HG03575 (cell line): ENCODE data around the gene TAOK1.

Experiments
- ATAC-seq: cut with Tn5 transposase; IDR thresholded peaks from one replicate; pipeline ENCODE4 v1.9.1; 2021; ENCODE audit not compliant: unreplicated experiment, insufficient number of reproducible peaks, low FRiP score; ENCODE audit errors: extremely low read depth

TAOK1 gene

DNA sequence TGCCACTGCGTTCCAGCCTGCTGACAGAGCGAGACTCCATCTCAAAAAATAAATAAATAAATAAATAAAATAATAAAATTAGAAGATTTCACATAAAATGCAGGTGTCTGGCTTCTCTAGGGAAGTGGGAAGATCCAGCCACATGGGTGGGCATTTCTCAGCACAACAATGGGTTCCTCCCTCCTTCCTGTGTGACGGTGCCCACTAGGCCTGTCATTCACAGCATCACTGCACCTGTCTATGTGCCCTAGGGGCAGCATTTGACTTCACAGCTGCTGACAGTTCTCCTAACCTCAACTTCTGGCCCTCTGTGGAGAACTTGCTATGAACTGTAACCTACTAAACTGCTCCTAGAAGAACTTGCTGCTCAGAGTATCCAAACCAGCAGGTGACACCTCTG, 173.7 kb downstream of the TAOK1 start:
- ATAC-seq, result no peak

DNA sequence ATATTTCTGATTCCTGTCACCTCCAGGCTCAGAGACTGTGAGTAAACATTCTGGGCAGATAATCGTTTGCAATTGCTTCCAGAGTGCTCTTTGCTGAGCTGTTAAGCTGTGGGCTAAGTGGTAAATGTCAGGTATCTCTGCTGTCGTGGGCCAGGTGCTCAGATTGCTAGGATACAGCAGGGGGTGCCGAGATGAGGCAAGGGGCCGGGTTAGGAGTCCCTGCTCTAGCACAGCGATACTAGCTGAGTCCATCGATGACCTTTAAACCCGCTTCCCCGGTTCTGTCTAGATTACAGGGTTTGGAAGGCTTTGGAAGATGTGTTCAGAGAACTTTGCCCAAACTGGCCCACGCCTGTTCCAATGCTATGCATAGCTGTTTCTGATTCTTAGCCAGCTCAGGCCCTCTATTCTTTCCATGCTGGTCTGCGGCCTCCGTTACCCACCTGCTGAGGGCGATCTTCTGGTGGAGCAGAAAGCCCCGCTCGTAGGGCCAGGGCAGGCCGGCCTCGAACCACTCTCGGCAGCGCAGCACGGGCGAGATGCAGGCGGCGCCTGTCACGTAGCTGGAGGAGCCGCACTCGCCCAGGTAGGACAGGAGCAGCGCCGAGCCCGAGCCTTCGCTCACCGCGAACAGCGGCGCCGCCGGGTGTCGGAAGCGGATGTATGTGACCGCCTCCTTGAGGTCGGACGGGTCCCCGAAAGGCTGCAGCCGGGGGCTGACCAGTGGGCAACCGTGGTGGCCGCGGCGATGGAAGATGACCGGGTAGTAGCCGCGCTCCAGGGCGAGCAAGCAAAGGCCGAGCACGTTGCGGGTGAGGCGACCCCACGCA, 175.7 kb downstream of the TAOK1 start:
- ATAC-seq, result no peak

DNA sequence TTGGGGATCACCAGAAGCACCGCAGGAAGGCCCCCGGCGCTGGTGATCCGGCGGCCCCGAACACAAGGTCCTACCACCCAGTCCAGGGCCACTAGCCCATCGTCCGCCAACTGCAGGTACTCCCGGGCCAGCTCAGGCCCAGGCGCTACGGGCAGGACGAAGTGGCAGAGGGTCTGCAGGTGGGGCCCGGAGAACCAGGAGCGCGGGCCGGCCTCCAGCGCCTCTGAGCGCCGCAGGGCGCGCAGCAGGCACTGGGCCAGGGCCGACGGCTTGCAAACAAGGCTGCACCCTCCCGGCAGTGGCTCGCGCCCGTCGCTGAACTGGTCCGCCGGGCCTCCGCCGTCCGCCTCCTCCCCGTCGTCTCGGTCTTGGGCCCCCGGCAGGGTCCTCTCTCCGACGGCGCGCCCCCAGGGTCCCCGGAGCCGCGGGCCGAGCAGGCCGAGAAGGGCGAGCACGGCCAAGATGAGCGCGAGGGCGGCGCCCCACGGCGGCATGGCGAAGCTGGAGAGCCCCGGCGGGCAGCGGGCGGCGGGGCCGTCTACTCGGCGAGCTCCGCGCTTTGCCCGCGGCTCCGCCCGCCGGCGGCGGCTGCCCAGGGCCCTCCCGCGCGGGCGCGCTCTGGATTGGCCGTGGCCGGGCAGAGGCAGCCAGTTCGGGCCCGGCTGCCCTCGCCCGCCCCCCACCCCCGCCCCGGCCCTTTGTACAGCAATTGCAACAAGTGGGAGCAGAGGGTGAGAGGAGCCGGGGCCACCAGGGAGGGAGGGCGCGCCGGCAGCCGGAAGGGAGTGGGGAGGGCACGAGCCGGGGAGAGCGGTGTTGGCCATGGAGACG, 176.5 kb downstream of the TAOK1 start, which contains the start of gene ABHD15:
ABHD15 (minus strand) TSS at position 565 of the 831 bp plus-strand sequence; CDS start at position 494, 71 bp downstream.
- no peak for ATAC-seq

DNA sequence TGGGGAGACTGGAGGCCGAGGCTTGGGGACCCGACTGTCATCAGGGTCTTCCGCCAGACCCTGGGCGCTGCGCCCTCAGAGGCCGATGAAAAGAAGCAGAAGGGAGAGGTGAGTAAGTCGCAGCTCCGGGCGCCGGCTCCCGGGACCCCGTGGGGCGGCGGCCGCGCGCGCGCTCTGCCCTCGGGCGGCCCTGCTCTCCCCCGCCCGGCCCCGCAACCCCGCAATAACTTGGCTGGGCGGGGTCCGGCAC, 177.1 kb downstream of the TAOK1 start:
- ATAC-seq, result no peak

DNA sequence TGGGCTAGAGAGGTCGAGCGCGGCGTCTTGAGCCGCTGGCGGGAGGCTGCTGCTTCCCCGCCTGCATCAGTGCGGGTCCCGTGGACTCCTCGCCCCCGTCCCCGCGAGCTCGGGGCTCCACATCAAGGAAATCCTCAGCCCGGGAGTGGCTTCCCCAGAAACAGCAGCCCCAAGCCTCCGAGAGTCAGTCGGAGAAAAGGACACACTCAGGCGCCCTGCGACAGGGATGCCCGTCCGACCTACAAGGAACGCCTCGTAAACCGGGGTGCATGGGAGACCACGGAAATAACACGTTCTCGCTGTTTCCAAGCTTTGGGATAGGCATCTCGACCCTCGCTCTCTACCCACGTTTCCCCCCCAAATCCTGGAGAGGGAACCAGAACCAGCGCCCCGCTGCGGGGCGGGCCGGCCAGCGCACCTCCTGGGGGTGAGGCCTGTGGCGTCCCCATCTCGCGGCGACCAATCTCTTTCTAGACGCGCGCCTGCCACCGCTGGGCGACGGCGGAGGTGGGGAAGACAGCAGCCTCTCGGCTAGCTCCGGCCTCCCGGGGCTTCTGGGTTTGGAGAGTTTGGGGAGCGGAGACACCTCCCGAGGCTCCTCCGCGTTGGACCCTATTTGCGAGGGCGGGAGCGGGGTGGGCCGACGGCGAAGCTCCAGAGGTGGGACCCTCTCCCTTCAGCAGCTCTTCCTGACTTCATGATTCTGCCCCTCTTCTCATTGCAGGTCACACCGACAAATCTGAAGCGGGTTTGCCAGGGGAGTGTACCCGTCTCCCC, 177.6 kb downstream of the TAOK1 start:
- no peak for ATAC-seq

DNA sequence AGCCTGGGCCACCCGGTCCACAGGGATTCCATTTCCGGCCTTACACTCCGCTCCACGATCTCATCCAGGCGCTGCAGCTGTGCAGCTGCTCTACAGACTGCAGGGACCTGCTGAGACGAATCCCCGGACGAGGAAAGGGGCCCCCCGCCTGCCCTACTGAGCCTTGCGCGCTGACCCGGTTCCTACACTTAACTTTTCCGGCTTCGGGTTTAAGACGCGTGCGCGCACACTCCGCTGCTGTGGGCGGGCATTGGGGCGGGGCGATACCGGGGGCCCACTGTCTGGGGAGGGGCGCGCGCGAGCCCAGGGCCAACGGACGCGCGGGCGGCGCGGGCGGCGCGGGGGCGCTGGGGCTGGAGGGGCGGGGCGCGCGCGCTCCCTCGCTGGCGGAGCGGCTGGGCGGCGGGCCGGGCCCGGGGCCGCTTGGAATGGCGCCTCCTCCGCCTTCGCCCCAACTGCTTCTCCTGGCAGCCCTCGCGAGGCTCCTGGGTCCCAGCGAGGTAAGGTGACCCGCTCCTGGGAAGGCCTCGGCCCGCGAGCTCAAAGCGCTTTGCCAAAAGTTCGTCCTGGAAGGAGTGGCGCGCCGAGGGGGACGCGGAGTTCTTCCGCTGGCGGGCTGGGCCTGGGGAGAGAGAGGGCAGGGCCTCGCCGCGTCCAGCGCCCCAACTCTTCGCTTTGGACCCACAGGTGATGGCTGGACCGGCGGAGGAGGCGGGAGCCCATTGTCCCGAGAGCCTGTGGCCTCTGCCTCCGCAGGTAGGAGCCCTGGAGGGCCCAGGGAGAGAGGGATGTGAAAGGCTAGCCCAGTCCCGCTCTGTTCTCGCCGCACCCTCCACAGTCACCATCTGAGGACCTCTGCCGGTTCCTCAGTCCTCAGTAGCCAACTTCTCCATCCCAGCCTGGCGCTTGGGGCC, 178.4 kb downstream of the TAOK1 start, which contains the start of gene TP53I13:
TP53I13 (plus strand) TSS at position 371 of the 914 bp plus-strand sequence; CDS start at position 429, 58 bp downstream.
- no peak for ATAC-seq

DNA sequence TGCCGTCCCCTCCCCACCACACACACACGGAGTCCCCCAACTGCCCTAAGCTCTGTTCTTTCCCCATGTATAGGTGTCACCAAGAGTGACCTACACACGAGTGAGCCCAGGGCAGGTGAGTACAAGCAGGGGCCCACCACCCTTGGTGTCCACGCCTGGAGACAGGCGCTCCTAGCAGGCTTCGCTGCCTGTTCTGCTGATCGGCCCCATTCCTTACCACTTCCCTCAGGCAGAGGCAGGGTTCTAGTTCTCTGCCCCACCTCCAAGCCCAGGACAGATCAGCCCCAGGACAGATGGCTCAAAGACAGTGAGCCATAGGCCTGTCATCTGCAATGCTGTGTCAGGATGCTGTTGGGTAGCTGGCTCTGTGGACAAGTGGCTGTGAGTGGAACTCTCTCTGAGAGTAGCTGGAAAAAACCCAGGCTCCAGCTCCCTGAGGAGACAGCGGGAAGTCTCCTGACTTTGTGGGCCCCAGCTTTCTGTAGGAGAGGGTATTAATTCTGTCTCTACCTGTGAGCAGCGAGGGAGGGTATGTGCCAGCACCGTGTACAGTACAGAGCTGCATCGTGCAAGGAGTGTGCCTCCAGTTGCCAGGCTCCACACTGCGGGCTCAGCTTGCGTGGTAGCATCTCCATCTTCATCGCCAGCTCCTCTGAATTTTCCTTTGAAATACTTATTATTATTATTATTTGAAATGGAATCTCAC, 179.2 kb downstream of the TAOK1 start:
- no peak for ATAC-seq

DNA sequence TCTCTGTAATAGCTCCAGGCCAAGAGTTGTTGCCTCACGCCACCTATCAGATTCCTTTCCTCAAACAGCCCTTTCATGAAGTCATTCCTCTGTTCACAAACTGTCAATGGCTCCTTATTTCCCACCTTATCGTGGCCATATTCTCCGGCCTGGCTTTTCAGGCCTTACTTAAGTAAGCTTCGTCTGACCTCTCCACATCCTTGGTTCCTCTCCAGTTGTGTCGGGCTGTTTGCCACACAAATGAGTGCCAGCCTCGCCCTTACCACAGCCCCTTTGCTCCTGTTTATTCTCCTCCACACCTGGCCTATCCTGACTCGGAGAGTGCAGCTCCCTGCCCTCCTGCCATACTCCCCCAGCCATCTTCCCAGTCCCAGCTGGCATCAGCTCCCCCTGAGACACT, 180.4 kb downstream of the TAOK1 start:
- no peak for ATAC-seq

DNA sequence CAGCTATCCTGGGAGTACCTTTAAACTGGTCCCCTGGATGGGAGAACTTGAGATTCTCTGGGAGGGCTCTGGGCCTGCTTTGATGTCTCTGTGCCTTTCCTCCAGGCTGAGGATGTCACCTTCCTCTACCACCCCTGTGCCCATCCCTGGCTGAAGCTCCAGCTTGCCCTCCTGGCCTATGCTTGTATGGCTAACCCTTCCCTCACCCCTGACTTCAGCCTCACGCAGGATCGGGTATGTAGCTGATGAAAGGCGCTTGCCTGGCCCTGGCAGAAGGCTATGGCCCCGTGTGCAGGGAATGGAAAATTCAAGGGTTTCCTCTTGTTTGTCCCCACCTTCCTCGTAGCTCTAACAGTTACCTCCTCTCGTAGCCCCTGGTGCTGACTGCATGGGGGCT, 181.3 kb downstream of the TAOK1 start:
- ATAC-seq, result no peak

DNA sequence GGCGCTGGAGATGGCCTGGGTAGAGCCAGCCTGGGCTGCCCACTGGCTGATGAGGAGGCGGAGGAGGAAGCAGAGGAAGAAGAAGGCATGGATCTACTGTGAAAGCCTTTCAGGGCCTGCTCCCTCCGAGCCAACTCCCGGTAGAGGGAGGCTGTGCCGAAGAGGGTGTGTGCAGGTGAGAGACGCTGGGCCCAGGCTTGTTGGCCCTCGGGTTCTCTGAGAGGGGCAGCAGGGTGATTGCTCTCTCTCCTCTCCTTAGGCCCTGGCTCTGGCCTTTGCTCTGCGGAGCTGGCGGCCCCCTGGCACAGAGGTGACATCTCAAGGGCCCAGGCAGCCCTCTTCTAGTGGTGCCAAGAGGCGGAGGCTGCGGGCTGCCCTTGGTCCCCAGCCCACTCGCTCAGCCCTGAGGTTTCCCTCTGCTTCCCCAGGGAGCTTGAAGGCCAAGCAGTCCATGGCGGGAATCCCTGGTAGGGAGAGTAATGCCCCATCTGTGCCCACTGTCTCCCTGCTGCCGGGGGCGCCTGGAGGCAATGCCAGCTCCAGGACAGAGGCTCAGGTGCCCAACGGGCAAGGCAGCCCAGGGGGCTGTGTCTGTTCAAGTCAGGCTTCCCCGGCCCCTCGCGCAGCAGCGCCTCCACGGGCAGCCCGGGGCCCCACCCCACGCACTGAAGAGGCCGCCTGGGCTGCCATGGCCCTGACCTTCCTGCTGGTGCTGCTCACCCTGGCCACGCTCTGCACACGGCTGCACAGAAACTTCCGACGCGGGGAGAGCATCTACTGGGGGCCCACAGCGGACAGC, 181.9 kb downstream of the TAOK1 start:
- no peak for ATAC-seq

DNA sequence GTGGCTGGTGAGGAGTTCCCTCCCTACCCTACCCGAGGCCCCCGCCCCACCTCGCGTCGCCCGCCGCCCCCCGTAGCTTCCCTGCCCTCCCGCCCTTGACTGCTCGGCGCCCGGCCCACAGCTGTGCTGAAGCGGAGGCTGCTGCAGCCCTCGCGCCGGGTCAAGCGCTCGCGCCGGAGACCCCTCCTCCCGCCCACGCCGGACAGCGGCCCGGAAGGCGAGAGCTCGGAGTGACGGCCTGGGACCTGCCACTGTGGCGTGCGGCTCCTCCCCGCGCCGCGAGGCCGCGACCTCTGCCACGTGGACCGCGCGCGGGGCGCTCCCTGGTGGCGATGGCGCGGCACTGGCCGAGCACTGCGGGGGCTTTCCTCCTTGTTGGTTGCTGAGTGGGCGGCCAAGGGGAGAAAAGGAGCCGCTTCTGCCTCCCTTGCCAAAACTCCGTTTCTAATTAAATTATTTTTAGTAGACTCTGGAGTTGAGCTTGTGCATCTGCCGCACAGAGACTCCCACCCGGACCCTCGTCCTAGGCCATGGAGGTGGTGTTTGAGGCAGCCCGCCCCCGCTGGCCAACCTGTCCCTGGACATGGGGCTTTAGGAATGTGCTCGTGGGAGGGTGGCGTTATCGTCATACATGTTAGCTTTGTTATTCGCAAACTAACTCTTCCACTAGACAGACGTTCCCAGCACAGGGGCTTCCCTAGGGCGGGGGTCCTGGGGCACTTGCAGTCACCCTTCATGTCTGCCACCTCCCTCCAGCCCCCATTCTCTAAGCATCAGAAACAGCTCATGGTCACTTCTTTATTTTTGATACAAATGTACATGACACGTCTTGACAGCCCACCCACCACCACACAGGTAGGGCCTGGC, 182.8 kb downstream of the TAOK1 start:
- no peak for ATAC-seq

DNA sequence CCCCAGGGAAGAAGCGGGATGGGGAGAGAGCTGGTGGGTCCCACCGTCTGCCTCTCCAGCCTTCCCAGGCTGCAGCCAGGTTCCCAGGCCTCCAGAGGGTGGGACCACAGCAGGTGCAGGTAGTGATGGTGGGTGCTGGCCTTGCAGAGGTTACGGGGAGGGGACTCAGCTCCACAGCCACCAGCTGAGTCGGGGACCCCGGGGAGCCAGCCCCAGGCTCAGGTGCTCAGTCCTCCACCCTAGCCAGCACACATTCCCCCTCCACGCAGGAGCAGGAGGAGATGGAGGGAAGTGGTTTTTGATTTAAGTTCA, 183.4 kb downstream of the TAOK1 start:
- no peak for ATAC-seq

DNA sequence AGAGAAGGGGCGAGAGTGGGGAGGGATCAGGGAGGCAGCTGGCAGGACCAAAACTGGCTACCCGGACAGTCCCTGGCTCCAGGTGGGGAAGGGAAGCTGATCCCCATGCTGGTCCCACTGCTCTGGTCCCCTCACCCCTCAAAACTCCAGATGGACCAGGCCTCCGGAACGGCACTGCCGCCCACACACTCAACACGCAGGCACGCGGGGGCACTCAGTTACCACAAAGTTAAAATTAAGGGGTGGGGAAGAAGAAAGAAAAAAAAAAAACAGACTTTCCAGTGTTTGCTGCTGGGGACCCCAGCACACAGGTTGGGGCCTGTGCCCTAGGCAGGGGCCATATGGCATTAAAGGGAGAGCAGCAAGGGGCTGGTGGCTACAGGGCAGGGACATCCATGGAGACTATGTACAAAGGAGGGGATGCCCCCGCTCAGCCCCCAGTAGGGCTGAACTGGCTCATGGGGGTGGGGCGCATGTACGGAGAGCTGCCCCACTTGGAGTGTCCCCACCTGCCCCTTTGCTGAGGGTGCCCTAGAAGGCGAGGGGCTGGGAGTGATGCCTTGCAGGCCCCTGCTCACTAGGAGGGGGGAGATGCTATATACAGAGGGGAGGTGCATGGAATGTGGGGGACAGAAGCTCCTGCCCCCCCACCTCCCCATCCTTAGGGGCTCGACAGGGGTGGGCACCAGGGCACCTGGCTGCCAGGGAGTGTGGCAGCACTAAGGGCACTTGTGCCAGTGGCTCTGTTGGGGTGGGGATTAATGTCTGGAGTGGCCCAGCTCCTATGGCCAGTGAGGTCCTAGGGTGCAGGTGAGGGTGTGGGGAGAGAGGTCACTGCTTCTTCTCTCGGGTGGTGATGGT, 183.9 kb downstream of the TAOK1 start:
- ATAC-seq, result no peak

DNA sequence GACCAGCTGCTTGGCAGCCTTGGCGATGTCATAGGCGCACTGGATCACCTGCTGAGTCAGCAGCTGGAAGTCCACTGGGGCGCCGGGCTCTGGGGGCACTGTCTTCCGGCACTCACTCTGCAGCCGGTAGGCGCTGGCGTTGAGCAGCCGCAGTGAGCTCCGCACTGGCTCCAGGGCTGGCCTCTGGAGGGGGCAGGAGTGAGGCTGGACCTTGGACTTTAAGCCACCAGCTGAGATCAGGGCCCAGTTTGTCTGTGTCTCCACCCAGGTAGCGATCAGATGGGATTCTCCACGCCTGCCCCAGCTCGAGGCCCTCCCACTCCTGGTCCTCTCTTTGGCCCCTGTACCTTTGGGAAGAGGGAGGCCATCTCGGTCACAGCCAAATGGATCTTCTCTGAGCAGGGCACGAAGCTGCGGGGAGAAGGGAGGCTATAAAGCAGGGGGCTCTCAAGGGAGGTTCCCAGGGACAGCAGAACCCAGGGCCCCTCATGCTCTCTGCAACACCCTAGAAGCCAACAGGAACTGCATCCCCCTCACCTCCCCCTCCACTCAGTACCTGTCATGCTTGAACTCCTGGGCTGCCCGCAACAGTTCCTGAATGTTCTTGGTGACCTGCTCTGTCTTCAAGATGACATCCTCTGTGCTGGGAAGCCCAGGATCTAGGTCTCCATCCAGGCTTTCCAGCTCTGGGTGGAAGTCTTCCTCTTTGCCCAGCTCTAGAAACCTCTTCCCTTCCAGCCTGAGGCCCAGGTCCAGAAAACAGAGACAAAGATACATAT, 184.8 kb downstream of the TAOK1 start:
- no peak for ATAC-seq
